Stimulated activated CD4-positive, alpha-beta T cell treated with anti-CD3 and anti-CD28 coated beads, Interleukin-4, amount 100 ng/mL, for 24 hours (primary cell): ENCODE data around the gene BIRC7.
"Not testable (repeated sequence)": the region's sequence is repeated elsewhere in the genome, so short reads cannot be mapped to it uniquely, and the experiment has no call there.

ENCODE experiments used
- DNase-seq: peaks from one replicate; pipeline ENCODE4 v3.0.0-alpha.2; 2020

BIRC7 gene

DNA sequence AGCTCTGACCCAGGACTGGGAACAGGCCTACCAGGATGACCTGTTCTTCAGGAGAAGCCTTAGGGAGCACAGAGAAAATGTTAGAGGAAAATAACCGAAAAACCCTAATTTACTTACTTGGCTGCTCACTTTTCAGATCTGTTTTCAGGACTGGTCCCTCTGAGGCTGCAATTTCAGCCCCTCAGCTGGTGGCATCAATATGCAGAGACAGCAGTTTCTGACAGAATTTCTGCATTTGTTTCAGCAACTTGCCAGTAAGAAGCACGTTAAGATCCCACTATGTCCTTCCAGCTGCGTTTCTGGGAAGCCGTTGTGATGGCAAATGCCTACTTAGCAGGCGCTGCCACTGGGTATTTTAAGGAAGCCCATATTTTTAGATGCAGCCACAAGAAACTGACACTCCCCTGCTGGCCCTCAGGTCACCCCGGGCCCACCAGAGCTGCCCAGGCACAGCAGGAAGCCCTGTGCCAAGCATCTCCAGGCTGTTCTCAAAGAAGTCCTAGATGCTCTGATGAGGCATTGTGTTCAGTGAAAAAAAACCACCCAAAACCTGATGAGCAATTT, 27.3 kb upstream of the BIRC7 start:
- no peak for DNase-seq

DNA sequence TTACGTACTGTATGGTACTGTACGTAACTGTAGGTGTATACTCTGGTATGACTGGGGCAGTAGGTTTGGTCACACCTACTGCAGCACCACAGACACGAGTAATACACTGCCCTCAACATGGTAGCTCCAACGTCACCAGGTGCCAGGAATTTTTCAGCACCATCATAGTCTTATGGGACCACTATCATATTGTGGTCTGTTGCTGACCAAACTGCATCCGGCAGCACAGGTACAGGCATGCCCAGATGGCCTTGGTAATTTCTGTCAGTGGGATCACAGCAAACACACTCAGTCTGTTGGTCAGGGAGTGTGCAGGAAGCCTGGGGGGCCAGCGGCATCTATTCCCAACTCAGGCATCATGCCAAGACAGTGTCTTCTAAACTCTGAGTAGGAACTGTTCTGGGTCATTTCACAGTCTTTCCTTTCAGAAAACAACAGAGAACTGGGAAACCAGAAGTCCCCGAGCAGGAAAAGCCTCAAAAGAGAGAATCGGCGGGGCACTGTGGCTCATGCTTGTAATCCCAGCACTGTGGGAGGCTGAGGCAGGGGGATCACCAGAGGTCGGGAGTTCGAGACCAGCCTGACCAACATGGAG, 25.6 kb upstream of the BIRC7 start:
- no peak for DNase-seq

DNA sequence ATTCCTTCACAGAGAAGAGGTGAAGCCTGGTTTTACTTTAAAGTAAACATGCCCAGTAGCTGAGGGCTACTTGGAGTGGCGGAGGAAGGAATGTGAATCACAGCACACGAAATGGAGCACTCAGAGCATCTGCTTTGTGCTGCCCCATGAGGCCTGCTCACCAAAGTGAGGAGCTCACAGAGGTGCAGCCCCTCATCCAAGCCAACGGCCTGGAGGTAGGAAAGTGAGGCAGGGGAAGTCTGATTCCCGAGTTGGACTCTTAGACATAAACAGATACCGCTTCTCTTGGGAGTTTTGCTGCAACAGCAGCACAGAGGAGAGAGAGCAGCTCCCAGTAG, 23.3 kb upstream of the BIRC7 start:
- DNase-seq, result no peak

DNA sequence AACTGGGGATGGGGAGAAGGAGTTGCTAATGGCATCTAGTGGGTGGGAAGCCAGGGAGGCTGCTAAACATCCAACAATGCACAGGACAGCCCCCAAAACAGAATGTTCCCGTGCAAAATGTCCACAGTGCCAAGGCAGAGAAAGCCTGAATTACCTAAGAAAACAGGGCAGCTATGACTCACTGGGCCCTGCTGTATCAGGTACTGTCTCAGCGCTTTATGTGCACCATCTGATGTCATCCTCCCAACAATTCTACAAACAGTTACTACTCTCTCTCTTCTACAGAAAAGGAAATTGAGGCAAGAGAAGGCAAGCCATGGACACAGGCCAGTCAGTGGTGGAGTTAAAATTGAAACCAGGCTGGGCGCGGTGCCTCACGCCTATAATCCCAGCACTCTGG, 22.9 kb upstream of the BIRC7 start:
- DNase-seq, result no peak

DNA sequence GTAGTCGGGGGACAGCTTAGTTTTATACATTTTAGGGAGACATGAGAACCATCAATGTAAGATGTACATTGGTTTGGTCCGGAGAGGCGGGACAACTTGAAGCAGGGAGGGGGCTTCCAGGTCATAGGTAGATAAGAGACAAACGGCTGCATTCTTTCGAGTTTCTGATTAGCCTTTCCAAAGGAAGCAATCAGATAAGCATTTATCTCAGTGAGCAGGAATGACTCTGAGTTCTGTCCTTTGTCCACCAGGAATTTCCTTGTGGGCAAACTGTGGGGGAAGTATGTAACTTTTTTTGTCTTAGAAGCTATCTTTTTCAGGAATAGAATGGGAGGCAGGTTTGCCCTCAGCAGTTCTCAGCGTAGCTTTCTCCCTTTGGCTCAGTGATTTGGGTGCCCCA, 21.2 kb upstream of the BIRC7 start:
- no peak for DNase-seq

DNA sequence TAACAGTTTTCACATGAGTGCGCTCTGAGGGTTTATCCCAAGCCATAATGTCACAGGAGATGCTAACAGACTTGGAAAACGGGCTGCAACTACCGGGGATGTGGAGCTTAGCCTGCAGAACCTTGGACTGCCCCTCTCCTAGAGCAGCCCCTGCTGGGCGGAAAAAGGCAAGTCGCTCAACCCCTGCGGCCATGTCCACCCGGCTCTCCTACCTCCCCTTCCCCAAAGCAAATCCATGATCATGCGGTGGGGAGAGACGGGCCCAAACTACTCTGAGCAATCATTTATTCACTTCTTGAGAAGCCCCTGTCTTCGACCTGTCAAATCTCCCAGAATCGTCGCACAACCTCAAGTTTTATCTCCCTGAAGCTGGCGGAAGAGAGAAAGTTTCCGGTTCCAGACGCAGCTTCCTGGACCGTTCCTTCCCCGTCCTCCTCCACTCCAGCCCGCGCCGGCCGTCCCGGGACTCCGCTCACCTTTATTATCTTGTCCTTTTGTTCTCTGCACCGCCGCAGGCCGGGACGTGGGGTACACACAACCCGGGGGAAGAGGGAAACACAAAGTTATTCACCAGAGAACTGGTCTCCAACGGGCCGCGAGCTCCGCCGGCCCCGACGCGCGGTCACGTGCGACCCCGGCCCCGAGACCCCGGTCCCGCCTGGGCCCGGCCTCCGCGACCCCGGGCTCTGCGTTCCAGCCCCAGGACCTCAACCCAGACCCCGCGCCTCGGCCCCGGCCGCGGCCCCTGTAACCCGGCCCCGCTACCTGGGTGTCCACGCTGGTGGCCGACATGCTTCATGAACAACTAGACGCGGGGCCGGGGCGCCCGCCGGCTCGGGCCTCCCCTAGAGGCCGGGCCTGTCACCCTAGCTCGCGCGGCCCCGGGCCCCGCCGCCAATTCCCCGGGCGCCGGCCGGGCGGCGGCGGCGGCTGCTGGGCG, 20.3 kb upstream of the BIRC7 start:
- DNase-seq, result peak; percentile 24

DNA sequence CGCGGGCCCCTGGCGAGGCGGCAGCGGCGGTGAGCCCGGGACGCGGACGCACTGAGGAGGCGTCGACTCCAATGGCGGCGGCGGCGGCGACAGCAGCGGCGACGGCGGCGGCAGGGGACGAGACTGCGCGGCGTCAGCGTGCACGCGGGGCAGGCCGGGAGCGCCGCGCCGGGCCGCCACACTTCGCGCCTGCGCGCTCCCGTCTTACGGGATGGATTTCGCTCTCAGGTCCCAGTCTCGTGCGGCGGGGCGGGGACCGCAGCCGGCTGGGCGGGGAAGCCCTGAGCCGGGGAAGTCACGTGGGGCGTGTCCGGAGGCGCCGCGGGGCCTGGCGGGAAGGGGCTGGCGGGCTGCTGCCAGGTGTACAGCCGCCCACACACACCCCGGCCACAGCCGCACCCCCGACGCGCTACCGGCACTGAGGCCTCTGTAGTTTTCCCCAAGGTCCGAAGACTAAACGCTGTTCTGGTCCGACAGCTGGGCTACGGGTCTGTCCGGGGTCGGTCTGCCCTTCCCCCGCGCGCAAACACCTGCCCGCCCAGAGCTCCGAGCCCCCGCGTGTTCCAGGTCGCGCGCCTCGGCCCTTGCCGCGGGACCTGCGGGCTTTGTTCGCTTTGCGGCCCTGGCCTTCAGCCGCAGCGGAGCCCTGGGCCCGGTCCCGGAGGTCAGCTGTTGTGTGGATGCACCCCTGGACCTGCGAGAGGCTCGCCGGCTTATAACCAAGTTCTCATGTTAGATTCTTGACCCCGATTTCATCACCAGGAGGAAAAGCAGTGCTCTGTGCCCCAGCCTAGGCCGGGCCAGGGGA, 19.5 kb upstream of the BIRC7 start, which contains the start of gene YTHDF1:
Gene YTHDF1, minus strand, starts transcription at position 91 of the 808 bp plus-strand sequence. CDS start 239 bp downstream, outside the sequence.
- DNase-seq, result peak; percentile 95

DNA sequence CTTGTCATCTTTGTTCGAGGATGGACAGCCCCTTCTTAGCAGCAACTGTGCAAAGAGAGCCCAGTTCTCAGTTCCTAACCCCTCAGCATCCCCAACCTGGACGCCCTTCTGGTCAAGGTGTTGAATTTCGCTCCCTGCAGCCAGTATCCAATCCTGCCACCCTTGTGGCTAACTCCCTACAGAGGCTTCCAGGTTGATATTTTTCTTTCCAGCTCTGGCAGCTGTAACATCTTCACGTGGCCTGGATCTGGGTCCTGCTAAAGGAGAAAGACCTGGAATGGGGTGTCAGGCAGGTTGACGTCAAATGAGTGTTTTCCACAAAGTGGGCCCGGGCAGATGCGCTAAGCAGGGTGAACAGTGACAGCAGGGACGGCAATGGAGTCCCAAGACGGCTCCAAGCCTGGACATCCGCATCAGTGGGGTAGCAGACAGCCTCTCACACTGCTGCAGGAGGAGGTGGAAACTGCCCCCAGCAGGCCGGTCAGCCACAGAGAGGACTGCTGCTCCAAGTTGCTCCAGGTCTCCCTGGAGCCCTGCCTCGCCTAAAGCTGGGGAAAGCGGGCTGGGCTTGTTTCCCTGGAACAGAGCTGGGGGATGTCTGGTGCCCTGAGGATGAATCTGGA, 18.7 kb upstream of the BIRC7 start:
- no peak for DNase-seq

DNA sequence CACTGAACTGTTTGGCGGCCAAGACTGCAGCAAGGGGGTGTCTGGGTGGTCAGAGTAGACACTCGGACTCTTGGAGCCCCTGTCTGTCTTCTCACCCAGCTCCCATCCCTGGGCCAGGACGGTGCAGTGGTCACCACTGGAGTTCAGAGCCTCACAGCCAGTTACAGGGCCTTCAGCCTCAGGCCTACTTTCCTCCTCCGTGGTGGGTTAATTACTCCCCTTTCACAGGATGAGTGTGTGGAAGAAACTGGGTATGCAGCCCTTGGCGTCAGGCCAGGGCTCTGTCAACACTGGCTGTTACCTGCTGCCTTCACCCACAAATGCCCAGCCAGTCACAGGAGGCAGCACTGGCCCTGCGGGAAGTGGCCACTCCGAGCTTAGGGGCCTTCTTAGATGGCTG, 18.0 kb upstream of the BIRC7 start:
- no peak for DNase-seq

DNA sequence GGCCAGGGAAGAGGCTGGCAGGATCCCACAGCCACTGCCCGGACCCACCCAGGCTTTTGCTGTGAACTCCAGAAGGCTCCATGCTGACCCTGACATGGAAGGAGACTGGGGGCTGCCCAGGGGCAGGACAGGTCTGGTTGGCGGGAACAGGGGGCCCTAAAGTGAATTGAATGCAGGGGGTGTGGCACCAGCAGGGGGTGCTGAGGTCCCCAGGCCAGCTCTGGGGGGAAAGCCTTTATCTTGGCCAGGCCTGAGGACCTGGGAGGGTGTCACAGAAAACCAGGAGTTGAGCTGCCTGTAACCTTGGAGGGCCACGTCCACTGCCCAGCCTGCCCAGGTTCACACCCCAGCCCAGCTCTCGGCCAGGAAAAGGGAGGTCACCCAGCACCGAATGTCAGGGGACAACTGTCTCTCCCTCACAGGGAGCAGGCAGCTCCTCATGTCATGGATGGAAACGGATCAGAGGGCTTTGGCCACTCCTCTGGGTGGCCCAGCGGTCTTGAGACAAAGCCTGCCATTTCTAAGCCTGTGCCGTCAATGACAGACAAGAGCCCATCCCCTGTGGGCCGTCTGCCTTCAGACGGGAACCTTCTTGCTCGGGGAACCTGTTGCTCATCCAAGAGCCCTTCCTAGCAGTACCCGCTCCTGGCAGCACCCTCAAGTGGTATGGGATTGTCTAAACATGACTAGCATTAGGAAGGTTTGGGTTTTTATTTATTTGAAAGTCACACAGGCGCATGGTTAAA, 16.8 kb upstream of the BIRC7 start:
- DNase-seq, result no peak

DNA sequence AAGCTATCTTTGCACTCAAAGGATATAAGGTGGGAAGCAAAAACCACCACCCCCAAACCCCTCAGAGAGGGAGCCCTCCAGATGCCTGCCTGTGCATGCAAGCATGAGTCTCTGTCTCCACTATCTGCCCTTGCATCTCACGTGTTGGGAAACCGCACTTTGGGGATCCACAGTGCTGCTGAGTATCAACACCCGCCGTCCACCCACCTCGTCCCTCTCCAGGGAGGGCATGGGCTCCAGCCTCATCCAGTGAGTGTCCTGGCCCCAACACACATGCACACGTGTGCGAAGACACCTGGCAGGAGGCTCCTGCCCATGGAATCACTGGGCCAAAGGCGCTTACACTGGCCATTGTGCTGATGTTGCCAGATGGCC, 16.3 kb upstream of the BIRC7 start:
- no peak for DNase-seq

DNA sequence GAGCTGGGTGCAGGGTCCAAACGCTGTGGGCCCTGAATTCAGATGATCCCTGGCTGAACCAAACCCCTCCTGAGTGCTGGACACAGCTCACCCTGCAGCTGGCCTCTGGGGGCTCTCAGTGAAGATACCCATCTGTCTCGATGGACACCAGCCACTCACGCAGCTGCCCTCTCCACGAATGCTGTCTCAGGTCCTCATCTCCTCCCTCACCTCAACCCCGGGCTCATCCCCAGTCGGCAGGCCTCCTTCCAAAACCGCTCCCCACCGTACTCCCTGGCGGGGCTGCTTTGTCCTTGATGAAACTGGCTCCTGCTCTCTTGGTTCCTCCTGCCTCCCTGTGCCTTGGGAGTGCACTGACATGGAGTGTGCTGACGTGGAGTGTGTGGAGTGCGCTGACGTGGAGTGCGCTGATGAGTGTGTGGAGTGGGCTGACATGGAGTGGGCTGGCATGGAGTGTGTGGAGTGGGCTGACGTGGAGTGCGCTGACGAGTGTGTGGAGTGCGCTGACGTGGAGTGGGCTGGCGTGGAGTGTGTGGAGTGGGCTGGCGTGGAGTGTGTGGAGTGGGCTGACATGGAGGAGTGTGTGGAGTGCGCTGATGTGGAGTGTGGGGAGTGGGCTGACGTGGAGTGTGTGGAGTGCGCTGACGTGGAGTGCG, 15.7 kb upstream of the BIRC7 start:
- DNase-seq, result no peak

DNA sequence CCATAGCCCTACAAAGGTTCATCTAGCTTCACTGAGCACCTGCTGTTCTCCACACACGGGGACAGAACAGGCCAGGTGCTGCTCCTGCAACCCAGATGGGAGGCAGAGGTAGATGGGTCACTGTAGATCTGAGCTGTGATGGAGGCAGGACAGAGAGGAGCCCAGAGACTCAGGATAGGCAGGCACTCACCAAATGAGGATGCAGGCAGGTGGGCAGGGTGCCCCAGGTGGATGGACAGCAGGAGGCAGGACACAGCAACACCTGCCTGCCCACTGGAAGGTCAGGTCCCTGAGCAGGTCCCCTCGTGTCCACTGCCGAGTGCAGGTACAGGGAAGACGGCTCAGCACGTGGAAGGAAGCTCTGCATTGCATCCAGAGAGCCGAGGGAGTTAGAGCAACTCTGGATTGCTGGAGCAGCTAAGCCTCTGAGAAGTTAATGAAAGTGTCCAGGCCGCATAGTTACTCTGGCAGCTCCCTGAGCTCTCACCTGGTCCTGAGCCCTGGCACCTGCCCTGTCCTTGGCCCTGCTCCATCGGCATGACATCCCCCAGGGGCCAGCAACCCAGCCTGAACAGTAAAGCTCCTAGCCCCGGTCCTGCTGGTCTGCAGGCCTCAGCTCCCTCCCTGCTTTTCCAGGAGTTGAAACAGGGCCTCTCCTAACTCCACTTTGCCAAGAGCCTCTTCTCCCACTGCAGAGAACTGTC, 14.9 kb upstream of the BIRC7 start:
- DNase-seq, result no peak

DNA sequence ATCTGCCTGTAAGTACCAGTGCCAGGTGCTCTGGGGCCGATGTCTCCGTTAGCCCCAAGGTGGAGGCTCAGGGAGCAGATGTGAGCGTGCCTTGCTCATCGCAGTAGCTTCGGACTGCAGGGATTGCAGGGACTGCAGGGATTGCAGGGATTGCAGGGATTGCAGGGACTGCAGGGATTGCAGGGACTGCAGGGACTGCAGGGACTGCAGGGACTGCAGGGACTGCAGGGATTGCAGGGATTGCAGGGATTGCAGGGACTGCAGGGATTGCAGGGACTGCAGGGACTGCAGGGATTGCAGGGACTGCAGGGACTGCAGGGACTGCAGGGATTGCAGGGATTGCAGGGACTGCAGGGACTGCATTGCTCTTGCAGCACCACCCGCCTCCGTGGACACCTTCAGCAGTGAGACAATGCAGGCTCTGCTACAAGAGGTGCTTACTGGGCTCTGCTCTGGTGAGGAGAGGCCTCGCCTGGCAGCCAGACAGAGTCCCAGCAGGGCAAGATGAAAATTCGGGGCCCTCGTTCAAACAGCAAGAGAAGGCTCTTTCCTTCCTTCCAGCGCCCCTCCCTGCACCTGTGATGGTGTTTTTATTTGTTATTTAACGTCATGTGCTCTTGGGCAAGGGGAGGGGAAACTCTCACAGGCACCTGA, 14.2 kb upstream of the BIRC7 start:
- DNase-seq, result not testable (repeated sequence)

DNA sequence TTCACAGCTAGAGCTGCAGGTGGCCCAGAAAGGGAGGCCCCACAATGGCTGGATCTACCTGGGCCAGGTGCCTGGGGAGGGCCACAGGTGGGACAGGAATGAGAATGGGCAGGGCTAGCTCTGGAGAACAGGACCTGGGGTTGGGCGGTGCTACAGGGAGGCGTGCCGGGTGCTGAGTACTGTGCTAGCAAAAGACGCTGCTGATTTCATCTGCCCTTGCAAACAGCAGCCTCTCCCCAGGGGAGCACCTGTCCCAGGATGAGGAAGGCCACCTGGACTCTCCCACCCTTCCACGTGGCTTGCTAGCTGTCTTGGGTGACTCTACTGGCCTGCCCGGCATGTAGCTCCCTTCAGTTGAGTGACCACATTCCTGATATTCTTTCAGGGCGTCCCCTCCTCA, 13.2 kb upstream of the BIRC7 start:
- no peak for DNase-seq

DNA sequence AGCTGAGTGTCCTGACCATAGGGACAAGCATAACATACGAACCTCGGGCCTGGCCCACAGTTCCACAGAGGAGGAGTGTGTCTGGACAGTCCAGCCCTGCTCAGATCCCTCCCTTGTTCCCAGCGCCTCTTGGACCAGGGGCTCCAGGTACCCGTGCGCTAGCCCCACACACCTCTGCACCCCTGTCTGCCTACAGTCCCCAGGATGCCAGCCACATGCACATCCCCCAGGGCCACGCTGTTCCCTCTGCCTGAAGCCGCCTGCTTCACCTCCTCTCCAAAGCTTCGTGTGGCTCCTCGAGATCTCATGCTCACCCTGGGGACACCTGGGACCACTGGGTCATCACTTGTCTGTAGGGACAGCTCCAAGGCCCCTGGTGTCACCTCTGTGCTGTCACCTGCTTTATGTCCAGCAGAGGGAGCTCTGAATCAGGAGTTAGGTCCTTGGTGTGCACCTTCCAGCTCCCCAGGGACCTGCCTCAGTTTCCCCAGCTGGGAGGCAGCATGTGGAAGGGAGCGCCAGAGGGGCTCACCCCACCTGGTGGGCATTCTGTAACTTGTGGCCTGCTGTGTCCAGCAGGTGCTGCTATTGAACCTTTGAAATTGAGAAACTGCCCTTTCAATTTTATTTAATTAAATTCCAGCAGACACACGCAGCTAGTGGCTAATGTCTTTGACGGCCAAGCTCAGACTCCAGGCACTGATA, 12.4 kb upstream of the BIRC7 start:
- peak; percentile 57 for DNase-seq

DNA sequence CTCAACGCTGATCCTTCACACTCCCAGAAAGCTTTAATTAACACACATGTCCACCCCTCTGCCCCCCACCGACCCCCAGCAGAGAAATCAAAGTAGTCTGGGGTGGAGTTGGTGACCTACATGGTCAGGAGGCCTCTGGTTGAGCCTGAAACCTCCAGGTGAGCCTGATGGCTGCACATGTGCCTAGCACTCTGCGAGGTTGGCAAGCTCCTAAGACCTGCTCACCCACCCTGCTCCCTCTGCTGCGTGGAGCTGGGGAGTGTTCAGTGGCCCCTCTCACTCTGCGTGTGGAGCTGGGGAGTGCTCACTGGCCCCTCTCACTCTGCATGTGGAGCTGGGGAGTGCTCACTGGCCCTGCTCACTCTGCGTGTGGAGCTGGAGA, 11.9 kb upstream of the BIRC7 start:
- DNase-seq, result no peak

DNA sequence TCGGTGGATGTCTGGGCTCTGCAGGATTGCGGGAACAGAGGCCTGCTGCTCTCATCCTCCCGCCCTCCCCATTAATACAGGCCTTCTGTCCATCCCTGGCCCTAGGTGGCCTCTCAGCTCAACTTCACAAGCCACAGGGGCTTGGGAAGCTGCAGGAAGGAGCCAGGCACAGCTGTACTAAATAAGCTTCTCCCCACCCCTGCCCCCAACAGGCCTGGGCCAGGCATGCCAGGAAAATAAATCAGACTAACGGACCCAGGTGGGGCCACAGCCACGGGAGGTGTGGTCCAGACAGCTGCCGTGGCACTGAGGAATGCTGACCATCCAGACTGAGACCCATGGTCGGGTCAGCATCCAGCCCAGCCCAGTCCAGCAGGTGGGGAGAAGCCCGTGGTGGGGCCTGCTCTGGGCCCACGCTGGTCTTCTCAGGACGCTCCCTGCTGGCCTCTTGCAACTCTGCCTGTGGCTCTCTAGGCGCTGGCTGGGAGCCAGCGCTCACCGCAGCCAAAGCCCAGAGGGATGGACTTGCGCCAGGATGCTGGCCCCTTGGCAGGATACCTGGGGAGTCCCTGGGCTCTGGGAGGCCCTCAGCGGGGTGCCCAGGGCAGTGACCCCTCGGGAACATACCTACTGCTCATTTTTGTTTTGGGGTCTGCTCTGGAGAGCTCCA, 11.2 kb upstream of the BIRC7 start:
- DNase-seq, result no peak

DNA sequence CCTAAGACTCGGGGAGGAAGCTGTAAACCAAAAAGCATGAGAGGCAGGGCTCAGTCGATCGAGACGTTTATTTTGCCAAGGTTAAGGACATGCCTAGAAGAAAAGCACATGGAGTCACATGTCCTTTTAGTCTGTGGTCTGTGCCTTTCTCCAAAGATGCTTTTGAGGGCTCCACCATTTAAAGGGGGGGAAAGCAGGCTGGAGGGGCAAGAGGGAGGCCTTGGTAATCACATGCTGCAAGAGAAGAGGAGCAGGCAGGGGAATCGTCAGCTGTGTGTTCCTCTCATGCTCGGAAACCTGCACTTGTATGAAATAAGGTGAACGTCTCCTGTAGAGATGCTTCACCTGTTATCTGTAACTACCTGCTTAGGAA, 10.6 kb upstream of the BIRC7 start:
- DNase-seq, result no peak
